Neural cell (in vitro differentiated cells): ENCODE measurements around the gene CNNM1. TPM values are rescaled to one million over a fixed set of nuclear protein-coding genes. Genes with fewer than 3 reads are reported as not detected.

ENCODE experiments used
- H2AFZ ChIP-seq: fragments of 200-600, 300-800 bp; sonication (generic), shearing (Covaris generic); 2 replicates; pipeline ENCODE4 v1.6.0; 2014; ENCODE audit warnings: low read depth, mild to moderate bottlenecking, antibody characterized with exemption, low read length, moderate library complexity
- H3F3A ChIP-seq: fragments of 200-600 bp; shearing (Covaris generic); 2 replicates; pipeline ENCODE4 v1.6.1; 2016; ENCODE audit warnings: mild to moderate bottlenecking, moderate library complexity, mixed read lengths, antibody characterized with exemption, low read length; ENCODE audit not compliant: insufficient read depth, poor library complexity, severe bottlenecking
- H3K27ac ChIP-seq: fragments of 200-600, 300-800 bp; sonication (generic), shearing (Covaris generic); 2 replicates; pipeline ENCODE4 v1.5.1; 2014; ENCODE audit warnings: mild to moderate bottlenecking, low read length, moderate library complexity
- H3K27me3 ChIP-seq: fragments of 300-800, 200-600 bp; sonication (generic), shearing (Covaris generic); 2 replicates; pipeline ENCODE4 v1.6.0; 2014; ENCODE audit warnings: mild to moderate bottlenecking, low read depth, low read length, moderate library complexity; ENCODE audit not compliant: insufficient read depth
- H3K36me3 ChIP-seq: fragments of 300-800, 200-600 bp; sonication (generic), shearing (Covaris generic); 2 replicates; pipeline ENCODE4 v1.5.1; 2014; ENCODE audit warnings: mild to moderate bottlenecking, antibody characterized with exemption, low read length, moderate library complexity; ENCODE audit not compliant: insufficient read depth
- H3K4me2 ChIP-seq: fragments of 300-800, 200-600 bp; sonication (generic), shearing (Covaris generic); 2 replicates; pipeline ENCODE4 v1.6.0; 2014; ENCODE audit warnings: mild to moderate bottlenecking, low read length
- H3K4me3 ChIP-seq: fragments of 300-800, 200-600 bp; sonication (generic), shearing (Covaris generic); 2 replicates; pipeline ENCODE4 v1.5.1; 2014; ENCODE audit warnings: mild to moderate bottlenecking, low read length, moderate library complexity
- H3K79me2 ChIP-seq: fragments of 200-600 bp; shearing (Covaris generic); replicated peaks from 2 replicates; pipeline ENCODE4 v1.6.0; 2014; ENCODE audit warnings: mild to moderate bottlenecking, low read length, moderate library complexity; ENCODE audit not compliant: insufficient read depth
- H3K9ac ChIP-seq: fragments of 300-800, 200-600 bp; sonication (generic), shearing (Covaris generic); 2 replicates; pipeline ENCODE4 v1.6.1; 2016; ENCODE audit warnings: mild to moderate bottlenecking, low read length, mixed read lengths
- H3K9me2 ChIP-seq: fragments of 200-600 bp; shearing (Covaris generic); 2 replicates; pipeline ENCODE4 v1.6.1; 2016; ENCODE audit warnings: mild to moderate bottlenecking, low read length, mixed read lengths; ENCODE audit not compliant: insufficient read depth
- H3K9me3 ChIP-seq: fragments of 200-600, 300-800 bp; sonication (generic), shearing (Covaris generic); 2 replicates; pipeline ENCODE4 v1.6.1; 2016; ENCODE audit warnings: mild to moderate bottlenecking, mixed run types, low read length, moderate library complexity, mixed read lengths
- H4K20me1 ChIP-seq: fragments of 200-600 bp; shearing (Covaris generic); 2 replicates; pipeline ENCODE4 v1.6.1; 2016; ENCODE audit warnings: mild to moderate bottlenecking, mixed run types; ENCODE audit not compliant: insufficient read depth
- CTCF ChIP-seq: fragments of 450-650 bp; IDR thresholded peaks from 2 replicates; pipeline ENCODE4 v1.5.1; 2014; ENCODE audit warnings: antibody characterized with exemption, mild to moderate bottlenecking, moderate library complexity; ENCODE audit not compliant: poor library complexity, severe bottlenecking
- EP300 ChIP-seq: fragments of 450-650 bp; conservative IDR thresholded peaks from 2 replicates; pipeline ENCODE4 v1.6.1; 2014; ENCODE audit warnings: antibody characterized with exemption, mild to moderate bottlenecking, moderate library complexity; ENCODE audit not compliant: poor library complexity, severe bottlenecking
- EZH2 ChIP-seq: fragments of 200-600, 300-800 bp; shearing (Covaris generic), sonication (generic); IDR thresholded peaks from 2 replicates; pipeline ENCODE4 v1.6.1; 2014; ENCODE audit warnings: antibody characterized with exemption, low read length, borderline replicate concordance, mild to moderate bottlenecking; ENCODE audit not compliant: insufficient read depth, poor library complexity, severe bottlenecking
- MXI1 ChIP-seq: fragments of 450-650 bp; conservative IDR thresholded peaks from 2 replicates; pipeline ENCODE4 v1.6.1; 2014; ENCODE audit warnings: antibody characterized with exemption, mild to moderate bottlenecking; ENCODE audit not compliant: poor library complexity, severe bottlenecking
- POLR2AphosphoS5 ChIP-seq: IDR thresholded peaks from 2 replicates; pipeline ENCODE4 v1.6.1; 2012
- RAD21 ChIP-seq: fragments of 450-650 bp; conservative IDR thresholded peaks from 2 replicates; pipeline ENCODE4 v1.6.1; 2014; ENCODE audit warnings: antibody characterized with exemption, mild to moderate bottlenecking, moderate library complexity
- SMC3 ChIP-seq: fragments of 450-650 bp; conservative IDR thresholded peaks from 2 replicates; pipeline ENCODE4 v1.6.1; 2014; ENCODE audit warnings: antibody characterized with exemption, mild to moderate bottlenecking, moderate library complexity; ENCODE audit not compliant: poor library complexity
- TAF1 ChIP-seq: IDR thresholded peaks from 2 replicates; pipeline ENCODE4 v1.6.1; 2012; ENCODE audit warnings: low read depth
- polyA plus RNA-seq: library from polyadenylated mRNA; depleted of rRNA; stranded (reverse); fragments of >200 nt; gene quantifications from 2 replicates; pipeline ENCODE4 v1.2.3, GENCODE V29; 2014
- TF ChIP-seq, protein P1 (sequence below): IDR thresholded peaks from 2 replicates; pipeline ENCODE4 v1.6.1; 2012; ENCODE audit warnings: borderline replicate concordance

Gene CNNM1
- polyA plus RNA-seq, 1 donor from 2014 or later = 1.5 TPM

- H2AFZ ChIP-seq = no peak overlapping the region
- TF ChIP-seq CTCF = peak; percentile 36
- TF ChIP-seq, protein P1, sequence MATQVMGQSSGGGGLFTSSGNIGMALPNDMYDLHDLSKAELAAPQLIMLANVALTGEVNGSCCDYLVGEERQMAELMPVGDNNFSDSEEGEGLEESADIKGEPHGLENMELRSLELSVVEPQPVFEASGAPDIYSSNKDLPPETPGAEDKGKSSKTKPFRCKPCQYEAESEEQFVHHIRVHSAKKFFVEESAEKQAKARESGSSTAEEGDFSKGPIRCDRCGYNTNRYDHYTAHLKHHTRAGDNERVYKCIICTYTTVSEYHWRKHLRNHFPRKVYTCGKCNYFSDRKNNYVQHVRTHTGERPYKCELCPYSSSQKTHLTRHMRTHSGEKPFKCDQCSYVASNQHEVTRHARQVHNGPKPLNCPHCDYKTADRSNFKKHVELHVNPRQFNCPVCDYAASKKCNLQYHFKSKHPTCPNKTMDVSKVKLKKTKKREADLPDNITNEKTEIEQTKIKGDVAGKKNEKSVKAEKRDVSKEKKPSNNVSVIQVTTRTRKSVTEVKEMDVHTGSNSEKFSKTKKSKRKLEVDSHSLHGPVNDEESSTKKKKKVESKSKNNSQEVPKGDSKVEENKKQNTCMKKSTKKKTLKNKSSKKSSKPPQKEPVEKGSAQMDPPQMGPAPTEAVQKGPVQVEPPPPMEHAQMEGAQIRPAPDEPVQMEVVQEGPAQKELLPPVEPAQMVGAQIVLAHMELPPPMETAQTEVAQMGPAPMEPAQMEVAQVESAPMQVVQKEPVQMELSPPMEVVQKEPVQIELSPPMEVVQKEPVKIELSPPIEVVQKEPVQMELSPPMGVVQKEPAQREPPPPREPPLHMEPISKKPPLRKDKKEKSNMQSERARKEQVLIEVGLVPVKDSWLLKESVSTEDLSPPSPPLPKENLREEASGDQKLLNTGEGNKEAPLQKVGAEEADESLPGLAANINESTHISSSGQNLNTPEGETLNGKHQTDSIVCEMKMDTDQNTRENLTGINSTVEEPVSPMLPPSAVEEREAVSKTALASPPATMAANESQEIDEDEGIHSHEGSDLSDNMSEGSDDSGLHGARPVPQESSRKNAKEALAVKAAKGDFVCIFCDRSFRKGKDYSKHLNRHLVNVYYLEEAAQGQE = no peak
- no peaks in the 10 kb centered on the region for H3K9me2 ChIP-seq
- no peaks in the 10 kb centered on the region for H4K20me1 ChIP-seq
- H3K79me2 ChIP-seq = peaks cover 24% of the 10 kb centered on the region
- H3K27ac ChIP-seq = no peak overlapping the region
- H3K36me3 ChIP-seq = no peaks in the 10 kb centered on the region
- no peak overlapping the region for H3K4me3 ChIP-seq
- H3K9me3 ChIP-seq = no peaks in the 10 kb centered on the region
- no peaks in the 10 kb centered on the region for H3K27me3 ChIP-seq
- H3K9ac ChIP-seq = no peak overlapping the region
- peaks cover 6% of the 10 kb centered on the region for H3F3A ChIP-seq
- no peak overlapping the region for H3K4me2 ChIP-seq
Observed at GRCh38 chr10:99433378-99434020, 104.3 kb downstream of the CNNM1 start.

DNA sequence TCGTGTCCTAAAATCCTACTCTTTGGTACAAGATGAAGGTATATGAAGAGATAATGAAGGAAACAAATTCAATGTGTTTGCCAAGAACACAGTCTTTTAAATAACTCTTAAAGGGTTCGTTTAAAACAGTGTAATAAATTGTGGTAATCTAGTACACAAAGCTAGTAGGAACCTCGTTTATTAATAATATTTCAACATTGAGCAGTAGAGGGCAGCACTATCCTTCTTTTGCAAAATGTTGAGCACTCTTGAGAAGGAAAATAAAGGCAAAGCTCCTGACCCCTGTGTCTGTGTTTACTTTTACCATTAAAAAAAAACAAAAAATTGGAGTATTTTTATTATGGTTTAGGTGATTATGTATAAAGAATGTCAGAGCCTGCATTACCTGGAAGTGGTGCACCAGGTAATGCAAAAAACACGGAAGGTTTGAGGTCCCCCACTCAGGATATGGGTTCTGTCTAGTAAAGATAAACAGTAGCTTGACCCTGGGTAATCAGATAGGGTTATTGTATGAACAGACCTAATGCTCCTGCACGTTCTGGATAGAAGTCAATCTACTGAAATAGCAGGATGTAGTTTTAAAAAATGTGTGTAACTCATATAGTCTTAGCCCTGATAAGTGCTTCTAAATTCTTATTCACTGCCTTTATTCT, 107.0 kb downstream of the CNNM1 start:
- no peak overlapping the region for H2AFZ ChIP-seq
- peaks cover 4% of the 10 kb centered on the region for H3F3A ChIP-seq
- H3K4me3 ChIP-seq = no peak overlapping the region
- H3K9me3 ChIP-seq = no peaks in the 10 kb centered on the region
- TF ChIP-seq MXI1 (no peak), SMC3 (peak; percentile 73), EZH2 (no peak), CTCF (peak; percentile 80), POLR2AphosphoS5 (no peak), EP300 (no peak), RAD21 (peak; percentile 77), TAF1 (no peak)
- TF ChIP-seq, protein P1 = no peak
- H3K79me2 ChIP-seq = peaks cover 9% of the 10 kb centered on the region
- no peak overlapping the region for H3K9ac ChIP-seq
- no peak overlapping the region for H3K27ac ChIP-seq
- no peaks in the 10 kb centered on the region for H3K9me2 ChIP-seq
- no peaks in the 10 kb centered on the region for H3K27me3 ChIP-seq
- no peak overlapping the region for H3K4me2 ChIP-seq
- H3K36me3 ChIP-seq = no peaks in the 10 kb centered on the region
- no peaks in the 10 kb centered on the region for H4K20me1 ChIP-seq
